Measurements from ENCODE around the gene PSPH.

The PSPH gene

GRCh38 chr7:56028942-56029630, 22.2 kb downstream of the PSPH start:
- TF ChIP-seq USF1 (IDR thresholded peaks at IDR 0.05) (no peak), YY1 (IDR thresholded peaks at IDR 0.05; ENCODE audit: low read depth) (no peak), TCF12 (IDR thresholded peaks at IDR 0.05; ENCODE audit: low read depth) (no peak), RAD21 (IDR thresholded peaks at IDR 0.05; ENCODE audit: low read depth) (no peak), EP300 (IDR thresholded peaks at IDR 0.05; ENCODE audit: borderline replicate concordance) (no peak), EGR1 (IDR thresholded peaks at IDR 0.05) (no peak), REST (IDR thresholded peaks at IDR 0.05; ENCODE audit: low read depth) (no peak), ZBTB7A (IDR thresholded peaks at IDR 0.05; ENCODE audit: low read depth) (no peak), FOXM1 (IDR thresholded peaks at IDR 0.05; ENCODE audit: borderline replicate concordance, low read depth) (no peak), CREB1 (IDR thresholded peaks at IDR 0.05; ENCODE audit: low read depth) (no peak), CEBPB (IDR thresholded peaks at IDR 0.05) (no peak), TEAD4 (IDR thresholded peaks at IDR 0.05) (no peak), NFIC (IDR thresholded peaks at IDR 0.05) (no peak), TAF1 (IDR thresholded peaks at IDR 0.05; ENCODE audit: low read depth) (no peak)
- TF ChIP-seq, protein P1, sequence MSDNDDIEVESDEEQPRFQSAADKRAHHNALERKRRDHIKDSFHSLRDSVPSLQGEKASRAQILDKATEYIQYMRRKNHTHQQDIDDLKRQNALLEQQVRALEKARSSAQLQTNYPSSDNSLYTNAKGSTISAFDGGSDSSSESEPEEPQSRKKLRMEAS (IDR thresholded peaks at IDR 0.05): no peak

DNA sequence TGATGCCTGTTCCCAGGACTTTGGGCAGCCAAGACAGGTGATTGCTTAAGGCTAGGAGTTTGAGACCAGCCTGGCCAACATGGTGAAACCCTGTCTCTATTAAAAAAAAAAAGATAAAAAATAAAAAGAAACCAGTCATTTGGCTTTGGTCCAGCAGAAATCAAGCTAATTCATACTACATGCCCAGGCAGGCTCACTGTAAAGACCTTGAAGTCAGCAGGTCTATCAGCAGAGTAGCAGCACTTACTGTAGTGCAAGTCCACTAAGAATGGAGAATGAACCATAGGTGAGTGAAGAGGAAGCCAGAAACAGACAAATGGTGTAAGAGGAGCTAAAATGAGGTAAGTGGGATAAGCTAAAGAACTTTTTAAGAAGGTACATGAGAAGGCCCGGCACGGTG, 24.7 kb downstream of the PSPH start:
- TF ChIP-seq CEBPB (IDR thresholded peaks at IDR 0.05): no peak
- TF ChIP-seq TAF1 (IDR thresholded peaks at IDR 0.05; ENCODE audit: low read depth): no peak
- TF ChIP-seq, protein P1 (IDR thresholded peaks at IDR 0.05): no peak
- TF ChIP-seq RAD21 (IDR thresholded peaks at IDR 0.05; ENCODE audit: low read depth): no peak
- no peak for TF ChIP-seq REST (IDR thresholded peaks at IDR 0.05; ENCODE audit: low read depth)
- no peak for TF ChIP-seq EP300 (IDR thresholded peaks at IDR 0.05; ENCODE audit: borderline replicate concordance)
- no peak for TF ChIP-seq NFIC (IDR thresholded peaks at IDR 0.05)
- TF ChIP-seq TCF12 (IDR thresholded peaks at IDR 0.05; ENCODE audit: low read depth): no peak
- no peak for TF ChIP-seq CREB1 (IDR thresholded peaks at IDR 0.05; ENCODE audit: low read depth)
- no peak for TF ChIP-seq EGR1 (IDR thresholded peaks at IDR 0.05)

- TF ChIP-seq TAF1 (IDR thresholded peaks at IDR 0.05; ENCODE audit: low read depth) (no peak), TEAD4 (IDR thresholded peaks at IDR 0.05) (no peak), REST (IDR thresholded peaks at IDR 0.05; ENCODE audit: low read depth) (no peak), FOXM1 (IDR thresholded peaks at IDR 0.05; ENCODE audit: borderline replicate concordance, low read depth) (no peak), TCF12 (IDR thresholded peaks at IDR 0.05; ENCODE audit: low read depth) (no peak), NFIC (IDR thresholded peaks at IDR 0.05) (no peak), RAD21 (IDR thresholded peaks at IDR 0.05; ENCODE audit: low read depth) (no peak), ZBTB7A (IDR thresholded peaks at IDR 0.05; ENCODE audit: low read depth) (no peak), CEBPB (IDR thresholded peaks at IDR 0.05) (no peak), EGR1 (IDR thresholded peaks at IDR 0.05) (no peak), EP300 (IDR thresholded peaks at IDR 0.05; ENCODE audit: borderline replicate concordance) (no peak), CREB1 (IDR thresholded peaks at IDR 0.05; ENCODE audit: low read depth) (no peak), USF1 (IDR thresholded peaks at IDR 0.05) (no peak), YY1 (IDR thresholded peaks at IDR 0.05; ENCODE audit: low read depth) (no peak)
- TF ChIP-seq, protein P1 (IDR thresholded peaks at IDR 0.05): no peak
These were observed 27.7 kb downstream of the PSPH start for GRCh38 chr7:56023500-56023899.

- TF ChIP-seq TCF12 (IDR thresholded peaks at IDR 0.05; ENCODE audit: low read depth) (no peak), REST (IDR thresholded peaks at IDR 0.05; ENCODE audit: low read depth) (no peak)
These were observed 31.7 kb downstream of the PSPH start for GRCh38 chr7:56019501-56019900.

Data from Ishikawa (cell line).